Dermis blood vessel endothelial cell (primary cell): Measurements from ENCODE around the gene MATK. TPM values are rescaled to one million over a fixed set of nuclear protein-coding genes. Genes with fewer than 3 reads are reported as not detected.

Source experiments
- DNase-seq: peaks from one replicate; pipeline ENCODE4 v3.0.0; 2010
- total RNA-seq: library from RNA; depleted of rRNA; stranded (reverse); fragments of >200 nt; gene quantifications from 2 replicates; pipeline ENCODE4 v1.2.3, GENCODE V29; 2014

MATK gene
- total RNA-seq, 1 donor from 2014 or later, result 0.34 TPM

GRCh38 chr19:3746371-3747056 lies 39.7 kb downstream of the MATK start:
- DNase-seq, result no peak

GRCh38 chr19:3745363-3746045 lies 40.7 kb downstream of the MATK start:
- DNase-seq, result no peak

DNA sequence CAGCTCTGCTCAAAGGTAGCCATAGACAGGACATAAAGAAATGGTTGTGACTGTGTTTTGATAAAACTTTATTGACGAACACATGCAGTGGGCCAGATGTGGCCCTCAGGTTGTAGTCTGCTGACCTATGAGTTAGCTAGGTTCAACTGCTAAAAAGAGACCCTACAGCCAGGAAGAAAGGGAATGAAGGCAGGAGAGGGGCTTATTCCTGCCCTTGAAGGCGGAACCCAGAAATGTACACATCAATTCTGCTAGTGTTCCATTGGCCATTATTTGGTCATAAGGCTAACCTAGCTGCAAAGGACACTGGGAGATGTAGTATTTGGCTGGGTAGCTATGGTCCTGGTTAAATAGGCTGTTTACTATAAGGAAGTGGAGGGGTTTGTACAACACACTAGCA lies 42.7 kb downstream of the MATK start:
- DNase-seq, result peak; percentile 32

DNA sequence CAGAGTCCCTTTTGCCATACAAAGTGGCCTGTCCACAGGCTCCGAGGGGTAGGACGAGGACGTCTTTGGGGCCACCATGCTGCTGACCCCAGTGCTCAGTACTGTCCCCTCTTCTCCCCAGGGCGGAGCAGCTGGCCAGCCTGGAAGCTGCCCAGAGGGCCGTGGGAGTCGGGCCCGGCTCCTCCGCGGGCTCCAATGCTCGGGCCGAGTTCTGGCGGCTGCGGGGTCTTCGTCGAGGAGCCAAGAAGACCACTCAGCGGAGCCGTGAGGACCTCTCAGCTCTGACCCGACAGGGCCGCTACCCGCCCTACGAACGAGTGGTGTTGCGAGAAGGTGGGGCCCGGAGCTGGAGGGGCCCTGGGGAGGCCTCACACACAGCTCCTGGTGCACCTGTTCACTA lies 45.8 kb downstream of the MATK start:
- DNase-seq, result no peak

DNA sequence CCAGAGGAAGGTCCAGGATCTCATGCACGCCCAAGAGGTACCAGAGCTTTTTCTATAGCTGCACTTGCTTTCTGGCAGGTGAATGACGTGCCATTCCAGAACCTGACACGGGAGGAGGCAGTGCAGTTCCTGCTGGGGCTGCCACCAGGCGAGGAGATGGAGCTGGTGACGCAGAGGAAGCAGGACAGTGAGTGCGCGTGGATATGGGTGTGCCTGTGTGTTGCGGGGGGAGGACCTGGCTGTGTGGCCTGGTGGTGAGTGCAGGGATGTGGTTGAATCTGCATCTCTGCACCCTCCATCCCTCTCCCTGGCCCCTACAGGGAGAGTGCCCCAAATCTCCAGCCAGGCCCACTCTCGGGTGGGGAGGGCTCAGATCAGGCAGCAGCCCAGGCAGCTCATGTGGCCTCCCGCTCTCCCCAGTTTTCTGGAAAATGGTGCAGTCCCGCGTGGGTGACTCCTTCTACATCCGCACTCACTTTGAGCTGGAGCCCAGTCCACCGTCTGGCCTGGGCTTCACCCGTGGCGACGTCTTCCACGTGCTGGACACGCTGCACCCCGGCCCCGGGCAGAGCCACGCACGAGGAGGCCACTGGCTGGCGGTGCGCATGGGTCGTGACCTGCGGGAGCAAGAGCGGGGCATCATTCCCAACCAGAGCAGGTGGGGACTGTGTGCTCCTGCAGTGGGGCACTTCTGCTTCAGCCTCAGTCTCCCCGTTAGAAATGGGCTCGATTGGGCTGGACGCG lies 47.5 kb downstream of the MATK start:
- DNase-seq, result no peak

- no peak for DNase-seq
Observed at GRCh38 chr19:3737487-3738205, 48.5 kb downstream of the MATK start.

DNA sequence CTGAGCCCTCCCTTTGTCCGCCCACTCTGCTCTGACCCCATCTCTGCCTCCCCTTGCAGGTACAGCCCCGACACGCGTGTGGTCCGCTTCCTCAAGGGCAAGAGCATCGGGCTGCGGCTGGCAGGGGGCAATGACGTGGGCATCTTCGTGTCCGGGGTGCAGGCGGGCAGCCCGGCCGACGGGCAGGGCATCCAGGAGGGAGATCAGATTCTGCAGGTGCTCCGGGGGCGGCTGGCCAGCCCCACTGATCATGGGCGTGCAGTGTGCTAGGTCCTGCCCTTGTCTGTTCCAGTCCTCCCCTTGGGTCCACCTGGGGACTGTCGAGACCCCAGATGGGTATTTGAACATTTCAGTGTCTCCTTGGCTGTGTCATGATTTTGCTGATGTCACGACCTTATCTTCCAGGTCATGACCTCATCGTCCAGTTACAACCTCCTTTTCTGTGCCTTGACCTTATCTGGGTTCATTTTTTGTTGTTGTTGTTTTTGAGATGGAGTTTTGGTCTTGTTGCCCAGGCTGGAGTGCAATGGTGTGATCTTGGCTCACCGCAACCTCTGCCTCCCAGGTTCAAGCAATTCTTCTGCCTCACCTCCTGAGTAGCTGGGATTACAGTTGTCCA lies 50.0 kb downstream of the MATK start:
- no peak for DNase-seq

DNA sequence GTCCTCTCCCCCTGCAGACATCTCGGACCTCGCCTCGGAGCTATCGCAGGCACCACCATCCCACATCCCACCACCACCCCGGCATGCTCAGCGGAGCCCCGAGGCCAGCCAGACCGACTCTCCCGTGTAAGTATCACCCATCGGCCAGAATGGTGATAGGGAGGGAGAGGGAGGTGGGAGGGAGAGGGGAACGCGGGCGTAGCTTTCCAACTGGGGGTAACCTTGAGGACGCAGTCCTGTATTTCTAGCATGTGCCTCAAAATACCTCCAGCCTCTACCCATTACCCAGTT lies 51.9 kb downstream of the MATK start:
- no peak for DNase-seq

- no peak for DNase-seq
Observed at GRCh38 chr19:3733549-3734309, 52.5 kb downstream of the MATK start.

- DNase-seq, result no peak
Observed at GRCh38 chr19:3732108-3732507, 54.1 kb downstream of the MATK start.

DNA sequence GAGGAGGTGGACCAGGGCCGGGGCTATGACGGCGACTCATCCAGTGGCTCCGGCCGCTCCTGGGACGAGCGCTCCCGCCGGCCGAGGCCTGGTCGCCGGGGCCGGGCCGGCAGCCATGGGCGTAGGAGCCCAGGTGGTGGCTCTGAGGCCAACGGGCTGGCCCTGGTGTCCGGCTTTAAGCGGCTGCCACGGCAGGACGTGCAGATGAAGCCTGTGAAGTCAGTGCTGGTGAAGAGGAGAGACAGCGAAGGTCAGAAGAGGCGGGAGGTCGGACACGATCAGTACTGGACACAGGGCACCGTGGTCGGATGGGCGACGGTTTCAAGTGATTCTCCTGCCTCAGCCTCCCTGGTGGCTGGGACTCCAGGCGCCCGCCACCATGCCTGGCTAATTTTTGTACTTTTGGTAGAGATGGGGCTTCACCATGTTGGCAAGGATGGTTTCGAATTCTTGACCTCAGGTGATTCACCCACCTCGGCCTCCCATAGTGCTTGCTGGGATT lies 55.7 kb downstream of the MATK start:
- no peak for DNase-seq

Other genes with a start within 250 kb of the MATK start
- gene TEKTIP1, start 247.2 kb downstream of the MATK start, total RNA-seq, result not detected in 2 replicates
- gene MFSD12, start 228.8 kb downstream of the MATK start, total RNA-seq, result 90.3 and 121 TPM in 2 replicates
- gene HMG20B, start 213.4 kb downstream of the MATK start, total RNA-seq, result 75.0 and 94.7 TPM in 2 replicates
- 1.1 and 1.2 TPM in 2 replicates for gene GIPC3, start 200.9 kb downstream of the MATK start, total RNA-seq
- 1.3 and 1.7 TPM in 2 replicates for gene TBXA2R, start 179.5 kb downstream of the MATK start, total RNA-seq
- gene CACTIN, start 159.6 kb downstream of the MATK start, total RNA-seq, result 30.8 and 39.2 TPM in 2 replicates
- gene PIP5K1C, start 85.9 kb downstream of the MATK start, total RNA-seq, result 57.7 and 75.6 TPM in 2 replicates
- gene TJP3, start 78.0 kb downstream of the MATK start, total RNA-seq, result 0.09 and 0.51 TPM in 2 replicates
- gene APBA3, start 24.7 kb downstream of the MATK start, total RNA-seq, result 26.5 and 33.5 TPM in 2 replicates
- gene MRPL54, start 23.7 kb downstream of the MATK start, total RNA-seq, result 30.3 and 55.8 TPM in 2 replicates
- not detected in 2 replicates for gene RAX2, start 14.2 kb downstream of the MATK start, total RNA-seq
- gene ZFR2, start 82.7 kb upstream of the MATK start, total RNA-seq, result 0.17 TPM in 1 of 2 replicates, not detected in the other
- not detected in 2 replicates for gene ATCAY, start 94.3 kb upstream of the MATK start, total RNA-seq
- not detected in 2 replicates for gene NMRK2, start 146.7 kb upstream of the MATK start, total RNA-seq
- gene DAPK3, start 184.7 kb upstream of the MATK start, total RNA-seq, result 151 and 203 TPM in 2 replicates
- 2,677 and 3,798 TPM in 2 replicates for gene EEF2, start 199.1 kb upstream of the MATK start, total RNA-seq
- gene PIAS4, start 221.4 kb upstream of the MATK start, total RNA-seq, result 22.0 and 27.2 TPM in 2 replicates